Fibroblast of upper back skin (primary cell): ENCODE data around the gene PANK3.
"Not testable (repeated sequence)": the region's sequence is repeated elsewhere in the genome, so short reads cannot be mapped to it uniquely, and the experiment has no call there.

Experiments
- DNase-seq: peaks from one replicate; pipeline ENCODE4 v3.0.0-alpha.2; 2013

PANK3 gene

GRCh38 chr5:168578538-168579487, at the start of gene PANK3:
TSS of gene PANK3 (minus strand) at chr5:168579368. CDS start at chr5:168579283, 85 bp downstream.
- DNase-seq: no peak

GRCh38 chr5:168624850-168625364, 45.7 kb upstream of the PANK3 start:
- peak; percentile 31 for DNase-seq

- no peak for DNase-seq
These were observed 41.6 kb upstream of the PANK3 start for GRCh38 chr5:168620807-168621206.

- DNase-seq: no peak
These were observed 35.5 kb upstream of the PANK3 start for GRCh38 chr5:168614661-168615060.

GRCh38 chr5:168613996-168614395, 34.8 kb upstream of the PANK3 start:
- no peak for DNase-seq

- no peak for DNase-seq
These were observed 34.2 kb upstream of the PANK3 start for GRCh38 chr5:168613396-168613795.

- DNase-seq: no peak
These were observed 33.8 kb upstream of the PANK3 start for GRCh38 chr5:168612996-168613395.

- peak; percentile 71 for DNase-seq
These were observed 33.0 kb upstream of the PANK3 start for GRCh38 chr5:168612123-168612522.

GRCh38 chr5:168611165-168611564, 32.0 kb upstream of the PANK3 start:
- peak; percentile 38 for DNase-seq

- no peak for DNase-seq
These were observed 30.8 kb upstream of the PANK3 start for GRCh38 chr5:168609806-168610482.

GRCh38 chr5:168608821-168609220, 29.7 kb upstream of the PANK3 start:
- DNase-seq: no peak

- DNase-seq: no peak
These were observed 29.2 kb upstream of the PANK3 start for GRCh38 chr5:168608386-168608785.

GRCh38 chr5:168607946-168608345, 28.8 kb upstream of the PANK3 start:
- DNase-seq: no peak

GRCh38 chr5:168606562-168606961, 27.4 kb upstream of the PANK3 start:
- no peak for DNase-seq

GRCh38 chr5:168604436-168604835, 25.3 kb upstream of the PANK3 start:
- no peak for DNase-seq

- peak; percentile 30 for DNase-seq
These were observed 24.6 kb upstream of the PANK3 start for GRCh38 chr5:168603746-168604145.

GRCh38 chr5:168602517-168602916, 23.3 kb upstream of the PANK3 start:
- no peak for DNase-seq

GRCh38 chr5:168601972-168602371, 22.8 kb upstream of the PANK3 start:
- DNase-seq: no peak

- no peak for DNase-seq
These were observed 21.2 kb upstream of the PANK3 start for GRCh38 chr5:168600409-168600808.

GRCh38 chr5:168599826-168600225, 20.7 kb upstream of the PANK3 start:
- no peak for DNase-seq

- no peak for DNase-seq
These were observed 19.5 kb upstream of the PANK3 start for GRCh38 chr5:168598639-168599038.

- DNase-seq: no peak
These were observed 17.8 kb upstream of the PANK3 start for GRCh38 chr5:168596927-168597326.

- not testable (repeated sequence) for DNase-seq
These were observed 17.0 kb upstream of the PANK3 start for GRCh38 chr5:168596122-168596521.

GRCh38 chr5:168592014-168592368, 12.8 kb upstream of the PANK3 start:
- peak; percentile 65 for DNase-seq
